NK-92 (cell line): Measurements from ENCODE around the gene PEAR1.

Experiments
- DNase-seq: peaks from one replicate; lab custom pipeline; 2025; ENCODE audit not compliant: unreplicated experiment; lab: John Stamatoyannopoulos, UW

PEAR1 gene

GRCh38 chr1:156933136-156933535, 39.6 kb downstream of the PEAR1 start:
- DNase-seq: no peak

- DNase-seq: no peak
Observed at GRCh38 chr1:156935505-156936128, 42.1 kb downstream of the PEAR1 start.

GRCh38 chr1:156936191-156936590, 42.7 kb downstream of the PEAR1 start:
- no peak for DNase-seq

GRCh38 chr1:156936721-156937220, 43.3 kb downstream of the PEAR1 start:
- DNase-seq: no peak

- DNase-seq: no peak
Observed at GRCh38 chr1:156937883-156938282, 44.4 kb downstream of the PEAR1 start.

GRCh38 chr1:156938813-156939212, 45.3 kb downstream of the PEAR1 start:
- no peak for DNase-seq

- no peak for DNase-seq
Observed at GRCh38 chr1:156939786-156940334, 46.3 kb downstream of the PEAR1 start.

- no peak for DNase-seq
Observed at GRCh38 chr1:156941675-156942074, 48.2 kb downstream of the PEAR1 start.

- no peak for DNase-seq
Observed at GRCh38 chr1:156942176-156942575, 48.7 kb downstream of the PEAR1 start.

GRCh38 chr1:156942576-156942975, 49.1 kb downstream of the PEAR1 start:
- DNase-seq: no peak

GRCh38 chr1:156943756-156944155, 50.2 kb downstream of the PEAR1 start:
- no peak for DNase-seq

GRCh38 chr1:156944268-156944667, 50.8 kb downstream of the PEAR1 start:
- DNase-seq: no peak

- DNase-seq: no peak
Observed at GRCh38 chr1:156944848-156945247, 51.3 kb downstream of the PEAR1 start.

GRCh38 chr1:156945881-156946661, 52.6 kb downstream of the PEAR1 start:
- no peak for DNase-seq

- no peak for DNase-seq
Observed at GRCh38 chr1:156947127-156947526, 53.6 kb downstream of the PEAR1 start.

GRCh38 chr1:156947818-156948525, 54.5 kb downstream of the PEAR1 start:
- DNase-seq: no peak

GRCh38 chr1:156948708-156949107, 55.2 kb downstream of the PEAR1 start:
- DNase-seq: no peak

GRCh38 chr1:156949127-156949526, 55.6 kb downstream of the PEAR1 start:
- DNase-seq: no peak

GRCh38 chr1:156951371-156951770, 57.9 kb downstream of the PEAR1 start:
- DNase-seq: no peak

- DNase-seq: no peak
Observed at GRCh38 chr1:156953571-156953970, 60.1 kb downstream of the PEAR1 start.

GRCh38 chr1:156956333-156956732, 62.8 kb downstream of the PEAR1 start:
- no peak for DNase-seq

- no peak for DNase-seq
Observed at GRCh38 chr1:156957634-156958033, 64.1 kb downstream of the PEAR1 start.
